ENCODE data around the gene NCAN.

- no peak for TF ChIP-seq CBX8 (IDR thresholded peaks at IDR 0.05)
- TF ChIP-seq CTCF (IDR thresholded peaks at IDR 0.05) = no peak
- no peak for TF ChIP-seq RFX5 (IDR thresholded peaks at IDR 0.05)
- no peak for TF ChIP-seq MAX (IDR thresholded peaks at IDR 0.05)
- no peak for TF ChIP-seq PBX3 (IDR thresholded peaks at IDR 0.05)
- TF ChIP-seq SMC3 (IDR thresholded peaks at IDR 0.05) = no peak
- TF ChIP-seq CBX2 (IDR thresholded peaks at IDR 0.05; ENCODE audit: borderline replicate concordance, low read depth) = no peak
- TF ChIP-seq FOXS1 (CRISPR knock-in tag; IDR thresholded peaks at IDR 0.05) = no peak
- TF ChIP-seq REST (IDR thresholded peaks at IDR 0.05) = no peak
- no peak for TF ChIP-seq E2F6 (IDR thresholded peaks at IDR 0.05; ENCODE audit: borderline replicate concordance, low read depth)
- no peak for TF ChIP-seq BHLHE40 (IDR thresholded peaks at IDR 0.05; ENCODE audit: low read depth, low read length)
- TF ChIP-seq RCOR1 (IDR thresholded peaks at IDR 0.05; ENCODE audit: low read depth, low read length) = no peak
- no peak for TF ChIP-seq BCL3 (IDR thresholded peaks at IDR 0.05)
- no peak for TF ChIP-seq POLR2A (IDR thresholded peaks at IDR 0.05; ENCODE audit: low read length)
Observed at GRCh38 chr19:19193926-19194325, 17.8 kb upstream of the NCAN start.
